HG03139 (cell line): ENCODE data around the gene SMIM45.

Source experiments
- ATAC-seq: cut with Tn5 transposase; IDR thresholded peaks from one replicate; pipeline ENCODE4 v1.9.1; 2021; ENCODE audit not compliant: unreplicated experiment

SMIM45 gene

DNA sequence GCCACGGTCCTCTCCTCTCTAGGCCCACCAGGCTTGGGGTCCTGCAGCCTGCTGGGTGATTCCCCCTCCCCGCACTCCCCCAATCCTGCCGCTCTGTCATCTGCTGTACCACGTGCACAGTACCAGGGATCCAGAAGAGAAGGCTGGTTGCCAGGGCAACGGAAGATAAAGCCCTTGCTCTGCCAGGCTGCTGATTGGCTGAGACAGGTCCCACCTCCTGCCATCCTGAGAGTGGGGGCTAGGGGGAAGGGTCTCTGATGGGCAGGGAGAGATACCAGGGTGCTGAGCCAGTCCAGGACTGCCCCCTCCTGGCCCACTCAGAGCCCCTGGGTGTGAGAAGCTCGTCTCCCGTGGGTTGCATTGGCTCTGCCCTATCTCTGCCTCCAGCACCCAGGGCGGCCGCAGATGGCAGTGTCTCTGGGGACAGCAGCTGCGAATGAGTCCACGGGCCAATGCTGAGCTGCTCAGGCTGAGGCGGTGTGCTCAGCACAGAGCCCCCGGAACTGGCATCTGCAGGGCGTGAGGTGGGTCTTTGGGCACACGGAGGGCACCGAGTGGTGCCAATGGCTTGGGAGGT is at the start of gene SMIM45:
Gene SMIM45 (plus strand): TSS at position 253 of the 577 bp plus-strand sequence.
- no peak for ATAC-seq

DNA sequence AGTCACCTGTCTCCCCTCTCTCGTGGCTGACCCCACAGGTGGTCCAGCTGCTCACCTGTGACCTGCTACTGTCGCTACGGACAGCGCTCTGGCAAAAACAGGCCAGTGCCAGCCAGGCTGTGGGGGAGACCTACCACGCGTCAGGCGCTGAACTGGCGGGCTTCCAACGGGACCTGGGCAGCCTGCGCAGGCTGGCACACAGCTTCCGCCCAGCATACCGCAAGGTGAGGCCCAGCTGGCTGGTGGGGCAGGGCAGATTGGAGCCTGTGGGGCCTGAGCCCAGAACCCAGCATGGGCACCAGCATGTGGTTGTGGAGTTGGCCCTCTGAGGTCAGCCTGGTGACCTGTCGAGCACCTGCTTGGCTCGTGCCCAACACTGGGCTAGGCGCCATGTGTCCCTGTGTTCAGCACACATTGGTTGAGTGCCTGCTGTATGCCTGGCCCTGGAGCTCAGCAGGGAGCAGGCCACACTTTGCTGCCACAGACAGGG is 49.0 kb upstream of the SMIM45 start:
- ATAC-seq = no peak

DNA sequence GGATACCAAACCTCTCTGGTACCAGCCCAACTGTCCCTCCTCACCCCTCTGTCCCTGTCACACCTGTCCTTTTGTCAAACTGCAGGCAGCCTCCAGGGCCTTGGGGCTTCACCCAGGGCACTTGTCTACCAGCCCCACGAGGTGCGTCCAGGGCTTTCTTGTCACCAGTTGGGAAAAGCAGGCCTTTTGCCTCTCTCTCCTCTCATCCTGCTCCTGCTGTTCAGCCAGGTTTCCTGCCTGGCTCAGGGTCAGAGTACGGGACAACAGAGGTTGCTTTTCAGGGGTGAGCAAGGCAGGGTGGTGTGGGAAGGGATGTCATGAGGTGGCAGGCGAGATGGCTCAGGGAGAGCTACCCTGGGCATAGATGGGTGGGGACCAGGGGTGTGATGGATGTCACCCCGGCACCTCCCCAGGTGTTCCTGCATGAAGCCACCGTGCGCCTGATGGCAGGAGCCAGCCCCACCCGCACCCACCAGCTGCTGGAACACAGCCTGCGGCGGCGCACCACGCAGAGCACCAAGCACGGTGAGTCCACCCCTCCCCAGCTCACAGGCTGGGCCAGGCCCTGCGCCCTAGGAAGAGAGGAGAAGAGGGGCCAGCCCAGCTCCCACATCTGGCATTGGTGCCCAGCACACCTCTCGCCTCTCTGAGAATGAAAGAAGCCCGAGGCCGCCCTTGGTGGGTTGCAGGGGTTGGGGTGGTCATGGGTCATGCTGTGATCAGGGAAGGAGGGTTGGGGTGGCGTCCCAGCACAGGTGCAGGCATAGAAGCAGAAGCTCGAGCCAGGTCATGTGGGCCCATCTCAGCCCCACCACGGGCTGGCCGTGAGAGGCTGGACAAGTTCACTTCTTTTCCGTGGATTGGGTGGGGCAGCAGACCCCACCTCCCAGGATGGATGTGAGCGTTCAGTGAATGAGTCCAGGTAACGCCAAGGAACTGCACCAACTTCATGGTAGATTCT is 47.2 kb upstream of the SMIM45 start:
- ATAC-seq = no peak

DNA sequence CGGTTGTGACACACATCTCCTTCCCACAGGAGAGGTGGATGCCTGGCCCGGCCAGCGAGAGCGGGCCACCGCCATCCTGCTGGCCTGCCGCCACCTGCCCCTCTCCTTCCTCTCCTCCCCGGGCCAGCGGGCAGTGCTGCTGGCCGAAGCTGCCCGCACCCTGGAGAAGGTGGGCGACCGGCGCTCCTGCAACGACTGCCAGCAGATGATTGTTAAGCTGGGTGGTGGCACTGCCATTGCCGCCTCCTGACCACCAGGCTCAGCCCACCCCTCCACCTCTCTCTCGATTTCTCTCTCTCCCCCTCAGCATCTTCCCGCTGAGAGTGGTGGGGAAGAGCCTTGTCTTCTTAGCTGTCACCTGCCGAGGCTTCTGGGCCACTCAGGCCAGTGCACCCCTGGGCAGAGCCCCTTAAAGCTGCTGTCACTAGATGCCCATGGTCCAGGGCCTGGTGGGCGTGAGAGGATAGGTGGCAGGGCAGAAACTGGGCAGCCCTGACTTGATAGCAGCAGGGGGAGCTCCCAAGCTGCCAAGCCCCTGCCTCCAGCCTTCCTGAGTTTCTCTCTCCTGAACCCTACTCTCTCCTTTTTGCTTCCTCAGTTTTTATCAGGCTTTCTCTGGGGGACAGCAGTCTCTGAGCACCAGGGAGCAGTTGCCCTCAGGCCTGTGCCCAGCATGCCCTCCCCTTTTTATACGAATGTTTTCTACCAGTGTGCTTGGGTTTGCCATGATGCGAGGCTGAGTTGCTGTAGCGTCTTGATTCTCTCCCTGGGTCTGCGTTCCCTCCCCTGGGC is 46.3 kb upstream of the SMIM45 start:
- no peak for ATAC-seq

DNA sequence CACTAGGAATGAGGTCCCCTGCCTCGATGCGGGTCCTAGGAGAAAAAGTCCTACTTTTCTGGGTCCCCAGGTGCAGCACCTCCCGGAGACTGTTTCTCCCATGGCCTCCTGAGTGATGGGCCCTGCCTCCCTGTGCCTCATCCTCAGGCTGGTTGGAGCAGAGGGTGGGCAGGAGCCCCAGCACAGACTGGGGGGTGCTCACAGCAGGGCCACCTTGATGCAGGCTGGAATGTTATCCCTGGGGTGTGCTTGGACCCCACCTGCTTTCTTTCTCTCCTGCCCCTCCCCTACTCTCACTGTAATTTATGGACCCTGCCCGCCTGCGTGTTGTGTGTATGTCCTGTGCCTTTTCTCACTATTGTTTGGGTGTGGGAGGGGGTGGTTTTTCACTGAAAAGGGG is 45.1 kb upstream of the SMIM45 start:
- no peak for ATAC-seq

DNA sequence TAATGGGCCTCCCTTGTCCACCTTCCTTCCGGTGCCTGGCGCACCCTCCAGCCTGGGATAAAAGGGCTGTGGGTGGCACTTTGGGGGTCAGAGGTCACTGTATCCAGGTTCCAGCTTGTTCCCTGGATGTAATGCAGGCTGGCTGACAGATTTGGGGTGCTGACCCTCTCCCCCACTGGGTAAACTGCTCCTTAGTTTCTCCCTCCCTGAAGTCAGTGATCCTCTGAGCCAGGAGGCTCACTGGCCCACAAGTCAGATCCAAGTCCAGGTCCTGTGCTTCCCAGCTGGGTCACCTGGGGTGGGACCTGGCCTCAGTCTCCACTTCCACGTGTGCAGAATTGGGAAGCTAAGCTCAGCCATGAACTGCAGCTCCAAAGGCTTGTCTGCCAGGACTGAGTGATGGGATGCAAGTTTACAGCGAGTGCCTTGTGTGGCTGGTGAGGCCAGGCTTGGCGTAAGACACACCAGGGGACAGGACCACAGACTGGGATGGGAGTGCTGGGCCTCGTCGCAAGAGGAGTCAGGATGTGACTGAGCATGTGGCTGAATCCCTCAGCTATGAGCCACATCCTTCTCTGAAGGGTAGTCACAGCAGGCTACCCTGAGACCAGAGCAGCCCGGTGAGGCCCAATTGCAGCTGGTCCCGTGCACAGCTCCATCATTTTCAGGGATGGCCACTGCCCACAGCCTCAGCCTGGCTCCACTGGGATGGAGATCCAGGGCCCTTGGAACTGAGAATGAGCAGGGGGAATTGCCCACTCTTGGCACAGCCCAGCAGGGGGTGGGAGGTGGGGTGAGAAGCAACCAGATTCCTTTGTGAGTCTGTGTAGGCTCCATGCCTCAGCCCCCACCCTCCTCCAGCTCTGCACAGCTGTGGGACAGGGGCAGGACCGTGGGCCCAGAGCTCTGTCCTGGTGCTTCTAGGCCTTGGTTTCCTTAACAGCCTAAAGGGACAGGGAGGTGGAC is 44.2 kb upstream of the SMIM45 start:
- no peak for ATAC-seq

DNA sequence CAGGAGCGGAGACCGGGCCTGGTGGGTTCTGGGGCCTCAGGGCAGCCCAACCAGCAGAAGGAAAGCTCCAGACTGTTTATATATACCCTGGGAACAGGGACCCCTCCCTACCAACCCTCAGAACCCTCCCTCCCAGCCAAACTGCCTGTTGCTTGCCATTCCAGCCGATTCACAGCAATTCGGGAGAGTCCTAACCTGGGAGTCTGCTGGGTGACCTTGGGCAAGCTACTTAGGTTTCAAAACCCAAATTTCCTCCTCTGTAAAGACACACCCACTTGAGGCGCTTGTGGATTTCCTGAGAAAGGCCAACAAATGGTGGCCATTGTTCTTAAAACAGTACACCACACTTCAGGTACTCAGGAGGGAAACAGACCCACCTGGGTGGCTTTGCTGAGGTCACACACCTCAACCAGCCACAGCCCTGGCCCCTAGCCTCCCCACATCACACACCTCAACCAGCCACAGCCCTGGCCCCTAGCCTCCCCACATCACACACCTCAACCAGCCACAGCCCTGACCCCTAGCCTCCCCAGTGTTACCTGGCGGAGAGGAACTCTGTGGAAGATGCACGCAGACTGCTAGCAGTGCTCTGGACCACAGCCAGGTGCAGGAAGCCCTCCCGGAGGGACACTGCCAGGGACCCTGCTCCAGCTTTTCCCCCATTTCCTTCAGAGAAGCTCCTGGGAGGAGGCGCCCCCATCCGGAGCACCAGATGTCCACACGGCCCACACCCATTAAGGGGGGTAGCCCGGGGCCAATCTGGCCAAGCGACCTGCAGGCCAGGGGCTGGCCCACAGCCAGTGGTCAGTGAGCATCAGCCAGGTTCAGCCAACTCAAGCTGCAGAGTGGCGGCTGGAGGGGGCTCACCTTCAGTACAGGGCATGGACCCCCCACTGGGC is 43.3 kb upstream of the SMIM45 start:
- ATAC-seq = no peak

DNA sequence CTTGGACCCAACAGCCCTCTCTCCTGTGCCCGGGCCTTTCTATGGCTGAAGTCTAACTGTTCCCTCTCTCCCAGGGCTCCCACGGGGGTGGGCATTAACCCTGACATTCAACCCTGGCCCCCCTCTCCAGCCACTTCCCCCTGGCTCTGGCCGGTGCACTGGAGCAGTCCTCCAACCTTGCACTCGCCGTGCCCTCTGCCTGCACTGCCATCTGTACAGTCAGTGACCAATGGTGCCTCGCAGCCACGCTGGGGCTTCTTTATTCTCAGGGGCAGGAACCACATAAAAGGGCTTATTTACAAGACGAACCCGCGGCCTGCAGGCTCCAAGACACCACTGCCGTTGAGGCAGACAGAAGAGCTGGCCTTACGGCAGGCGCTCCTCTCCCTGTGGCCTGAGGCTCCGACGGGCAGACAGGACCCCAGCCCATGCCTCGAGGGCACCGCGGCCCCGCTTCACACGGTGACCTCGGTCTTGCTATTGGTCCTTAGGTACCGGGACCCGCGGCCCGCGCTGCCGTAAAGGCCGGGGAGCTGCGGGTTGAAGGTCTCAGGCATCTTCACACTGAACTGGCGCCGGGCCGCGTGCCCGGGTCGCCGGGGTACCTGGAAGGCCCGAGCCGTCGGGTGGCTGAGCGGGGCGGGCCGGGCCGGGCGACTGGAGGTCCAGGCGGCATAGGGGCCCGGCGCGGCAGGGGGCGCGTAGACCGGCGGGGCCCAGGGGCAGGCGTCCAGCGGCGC is 42.5 kb upstream of the SMIM45 start:
- no peak for ATAC-seq

DNA sequence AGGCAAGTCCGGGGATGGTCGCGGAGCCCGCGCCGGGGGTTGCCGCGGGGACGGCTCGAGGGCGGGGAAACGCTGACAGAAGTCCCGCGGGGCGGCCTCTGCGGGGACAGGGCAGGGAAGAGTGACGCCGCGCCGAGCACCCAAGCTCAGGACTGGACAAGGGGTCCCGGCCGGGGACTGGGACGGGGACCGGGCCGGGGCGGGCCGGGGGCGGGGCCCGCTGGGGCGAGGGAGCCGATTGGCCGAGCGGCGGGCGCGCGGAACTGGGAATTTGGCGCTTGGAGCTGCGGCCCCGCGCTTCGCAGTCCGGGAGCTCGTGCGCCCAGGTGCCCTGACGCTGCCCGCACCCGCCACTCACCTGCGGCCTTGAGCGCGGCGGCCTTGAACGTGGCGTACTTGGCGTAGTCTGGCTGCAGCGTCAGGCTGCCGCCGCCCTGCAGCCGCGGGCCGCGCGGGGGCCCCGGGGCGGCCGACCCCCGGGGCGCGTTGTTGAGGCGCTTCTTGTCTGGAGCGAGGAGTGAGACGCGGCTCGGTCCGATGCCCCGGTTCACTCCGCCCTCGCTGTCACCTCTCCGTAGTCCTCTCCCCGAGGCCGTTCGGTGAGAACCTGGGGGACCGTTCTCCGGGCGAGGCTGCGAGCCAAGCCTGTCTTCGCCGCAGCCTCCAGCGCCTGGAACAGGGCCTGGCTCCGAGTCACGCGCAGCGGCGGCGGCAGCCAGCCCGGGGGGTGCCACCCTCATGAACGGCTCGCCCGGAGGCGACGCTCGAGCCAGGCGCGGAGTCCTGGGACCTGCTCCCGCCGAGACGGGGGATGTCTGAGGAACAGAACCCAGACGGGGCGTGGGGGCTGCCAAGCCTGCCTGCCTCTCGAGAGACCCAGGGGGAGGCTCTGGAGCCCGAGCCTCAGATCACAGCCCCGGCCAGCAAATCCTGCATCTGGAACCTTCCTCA is 41.6 kb upstream of the SMIM45 start:
- ATAC-seq = no peak

DNA sequence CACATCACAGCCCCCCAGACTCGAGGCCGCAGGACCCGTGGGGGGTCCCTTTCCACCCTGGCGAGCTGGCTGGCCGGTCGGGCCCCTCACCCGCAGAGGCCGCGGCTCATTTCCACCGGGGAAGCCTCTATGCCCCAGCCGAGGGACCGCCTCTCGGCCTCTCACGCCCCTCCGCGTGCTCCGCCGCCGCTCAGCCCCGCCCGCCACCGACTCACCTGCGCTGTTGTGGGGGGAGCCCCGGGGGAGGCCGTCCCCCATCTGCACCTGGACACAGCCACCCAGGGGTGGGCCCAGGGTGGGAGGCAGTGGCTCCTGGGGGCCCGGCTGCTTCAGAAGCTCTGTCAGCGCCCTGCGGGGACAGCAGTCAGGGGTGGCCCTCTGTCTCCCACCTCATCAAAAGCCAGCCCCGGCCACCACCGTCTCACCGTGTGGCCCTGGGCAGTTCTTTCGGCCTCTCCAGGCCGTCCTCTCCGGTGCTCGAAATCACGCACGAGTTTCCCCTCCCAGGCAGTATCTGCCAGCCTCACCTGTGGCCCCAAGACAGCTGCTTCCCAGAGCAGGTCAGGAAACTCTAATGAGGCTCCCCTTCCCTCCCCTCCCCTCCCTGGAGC is 40.8 kb upstream of the SMIM45 start:
- ATAC-seq = no peak

DNA sequence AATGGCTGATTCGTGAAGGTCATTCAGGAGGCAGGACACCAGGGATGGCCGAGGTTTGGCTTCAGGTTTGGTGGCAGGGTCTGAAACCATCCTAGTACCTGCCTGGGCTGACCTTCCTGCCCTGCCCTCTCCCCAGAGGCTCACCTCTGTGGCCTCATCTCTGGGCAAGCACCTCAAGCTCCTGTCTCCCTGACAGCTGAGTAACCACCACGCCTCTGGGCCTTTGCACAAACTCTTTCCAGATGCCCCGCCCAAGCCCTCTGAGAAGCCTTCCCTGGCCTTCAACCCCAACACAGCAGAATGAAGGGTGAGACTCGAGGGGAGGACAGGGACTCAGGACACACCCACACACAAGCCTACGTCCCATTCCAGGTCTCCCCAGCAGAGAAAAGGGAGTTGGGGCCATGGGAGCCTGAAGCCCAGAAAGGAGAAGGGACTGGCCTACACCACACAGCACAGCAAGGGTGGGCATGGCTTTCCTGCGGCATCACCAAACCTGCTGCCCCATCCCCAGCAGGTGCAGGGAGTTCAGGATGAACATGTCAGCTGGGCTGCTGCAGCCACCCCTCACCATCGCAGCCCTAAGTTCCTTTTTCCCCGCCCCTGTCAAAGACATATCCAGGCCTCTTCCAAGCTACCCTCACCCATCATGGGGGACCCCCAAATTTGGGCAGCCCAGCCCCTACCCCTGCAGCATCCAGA is 39.5 kb upstream of the SMIM45 start:
- no peak for ATAC-seq

DNA sequence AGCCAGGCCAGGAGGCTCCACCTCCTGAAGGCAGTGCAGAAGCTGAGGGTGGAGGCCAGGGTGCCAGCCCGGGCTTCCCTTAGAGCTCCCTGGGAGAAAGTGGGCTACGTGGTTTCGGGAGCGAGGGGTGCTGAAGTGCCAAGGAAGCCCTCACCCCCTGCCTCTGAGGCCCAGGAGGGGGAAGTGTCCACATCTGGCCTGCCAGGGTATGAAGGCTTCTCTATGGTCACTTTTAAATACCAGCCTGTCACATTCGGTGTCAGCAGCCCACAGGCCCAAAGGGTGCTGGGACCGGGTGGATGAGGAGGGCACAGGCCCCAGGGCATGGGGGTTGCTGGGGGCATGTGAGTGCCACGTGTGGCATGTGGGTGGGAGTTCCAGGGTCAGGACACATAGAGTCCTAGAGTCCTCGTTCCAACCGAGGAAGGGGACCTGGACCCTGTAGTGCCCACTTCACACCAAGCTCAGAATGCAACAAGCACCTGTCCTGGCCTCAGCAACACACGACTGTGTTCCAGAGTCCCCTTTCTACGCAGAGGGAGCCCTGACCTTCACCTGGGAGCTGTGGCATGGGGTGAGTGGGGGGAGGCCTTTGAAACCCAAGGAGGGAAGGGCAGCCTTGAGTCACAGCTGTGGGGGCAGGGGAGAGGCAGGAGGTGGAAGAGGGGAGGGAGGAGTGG is 38.8 kb upstream of the SMIM45 start:
- ATAC-seq = no peak

DNA sequence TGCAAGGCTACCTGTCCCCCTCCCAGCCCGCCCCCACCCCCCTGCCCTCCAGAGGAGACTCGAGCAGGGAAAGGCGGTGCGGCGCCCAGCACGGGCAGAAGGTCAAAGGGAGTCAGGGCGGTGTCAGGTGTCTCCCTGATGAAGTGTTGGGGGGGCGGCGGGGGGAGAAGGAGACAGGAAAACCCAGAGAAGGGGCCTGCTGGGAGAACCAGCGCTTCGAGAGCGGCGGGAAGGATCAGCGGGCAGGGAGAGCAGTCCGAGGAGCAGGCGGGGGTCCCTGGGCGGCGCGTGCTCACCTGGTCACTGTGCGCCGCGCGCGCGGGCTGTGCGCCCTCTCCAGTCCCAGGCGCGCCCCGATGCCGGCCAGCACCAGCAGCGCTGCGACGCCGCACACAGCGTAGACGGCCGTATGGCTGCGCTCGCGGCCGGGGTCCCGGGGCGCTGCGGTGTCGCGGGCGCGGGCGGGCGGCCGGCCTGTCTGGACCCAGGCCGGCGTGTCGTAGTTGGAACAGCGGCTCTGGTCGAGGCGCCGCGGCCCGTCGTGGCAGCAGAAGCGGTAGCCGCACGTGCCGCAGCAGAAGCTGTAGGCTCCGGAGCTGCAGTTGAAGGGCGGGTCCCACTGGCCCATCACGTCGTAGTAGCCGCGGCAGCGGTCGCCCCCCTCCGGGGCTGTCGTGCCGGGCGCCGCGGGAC is 38.0 kb upstream of the SMIM45 start:
- no peak for ATAC-seq

DNA sequence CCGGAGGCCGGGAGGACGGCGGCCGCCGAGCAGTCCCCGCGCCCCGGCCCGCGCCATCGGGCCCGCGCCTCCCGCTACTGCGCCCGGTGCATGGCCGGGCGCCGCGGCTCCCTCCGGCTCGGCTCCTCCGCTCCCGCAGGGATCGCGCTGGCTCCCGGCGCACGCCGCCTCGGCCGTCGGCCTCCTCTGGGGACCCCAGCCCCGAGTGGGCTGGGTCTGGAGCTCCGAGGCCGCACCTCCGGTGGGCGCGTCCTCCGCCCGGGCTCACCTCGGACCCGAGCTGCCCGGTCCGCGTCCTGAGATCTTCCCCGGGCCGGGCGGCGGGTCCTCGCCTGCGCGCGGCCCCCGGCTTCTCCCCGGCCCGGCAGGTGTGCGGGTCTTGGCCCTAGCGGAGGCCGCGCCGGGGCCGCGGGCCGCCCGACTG is 37.3 kb upstream of the SMIM45 start:
- ATAC-seq = no peak

DNA sequence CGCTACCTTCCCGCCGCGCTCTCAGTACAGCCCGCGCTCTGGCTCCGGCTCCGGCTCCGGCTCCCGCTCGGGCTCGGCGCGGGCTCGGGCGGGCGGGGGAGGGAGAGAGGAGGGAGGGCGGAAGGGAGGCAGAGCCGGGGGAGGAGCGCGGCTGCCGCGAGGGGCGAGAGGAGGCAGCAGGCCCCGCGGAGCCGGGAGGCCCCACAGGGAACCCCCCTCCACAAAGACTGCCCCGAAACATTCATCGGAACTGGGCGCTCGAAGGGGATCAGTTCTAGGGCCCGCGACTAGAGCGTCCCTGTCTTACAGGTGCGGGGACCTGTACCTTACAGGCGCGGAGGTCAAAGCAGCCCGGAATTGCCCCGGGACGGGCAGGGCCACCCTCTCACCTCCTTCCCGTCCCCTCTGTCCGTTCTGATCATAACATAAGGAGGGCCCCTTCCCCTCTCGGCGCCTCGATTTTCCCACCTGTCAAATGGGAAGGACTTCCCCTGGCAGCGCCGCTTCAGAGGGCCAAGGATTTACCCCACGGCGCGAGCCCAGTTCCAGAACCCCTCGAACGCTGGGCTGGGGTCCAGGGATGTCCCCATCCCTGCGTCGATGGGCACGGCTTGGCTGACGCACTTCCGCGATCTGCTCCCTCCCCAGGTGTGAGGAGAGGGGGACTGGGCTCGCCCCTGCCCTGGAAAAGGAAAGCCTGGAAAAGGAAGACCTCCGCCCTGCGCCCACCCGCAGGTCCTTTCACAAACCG is 36.7 kb upstream of the SMIM45 start, which contains the start of gene SHISA8:
Gene SHISA8 (minus strand): TSS at position 40 of the 751 bp plus-strand sequence. CDS start 407 bp downstream, outside the sequence.
- ATAC-seq = no peak
